ENCODE measurements around the gene PPP1R12A.

- TF ChIP-seq POLR2A (IDR thresholded peaks at IDR 0.05) = no peak
- no peak for TF ChIP-seq CTCF (IDR thresholded peaks at IDR 0.05)
- no peak for TF ChIP-seq POLR2AphosphoS5 (IDR thresholded peaks at IDR 0.05; ENCODE audit: insufficient read depth in 1 of 2, low read depth in 1 of 2)
Observed at GRCh38 chr12:79874665-79875064, 60.2 kb downstream of the PPP1R12A start.

Data from vagina (tissue), 2 donors.